Fibroblast of skin of right biceps (primary cell): ENCODE results near the gene AQP5.

ENCODE experiments used
- DNase-seq: peaks from one replicate; pipeline ENCODE4 v3.0.0-alpha.2; 2013

AQP5 gene

DNA sequence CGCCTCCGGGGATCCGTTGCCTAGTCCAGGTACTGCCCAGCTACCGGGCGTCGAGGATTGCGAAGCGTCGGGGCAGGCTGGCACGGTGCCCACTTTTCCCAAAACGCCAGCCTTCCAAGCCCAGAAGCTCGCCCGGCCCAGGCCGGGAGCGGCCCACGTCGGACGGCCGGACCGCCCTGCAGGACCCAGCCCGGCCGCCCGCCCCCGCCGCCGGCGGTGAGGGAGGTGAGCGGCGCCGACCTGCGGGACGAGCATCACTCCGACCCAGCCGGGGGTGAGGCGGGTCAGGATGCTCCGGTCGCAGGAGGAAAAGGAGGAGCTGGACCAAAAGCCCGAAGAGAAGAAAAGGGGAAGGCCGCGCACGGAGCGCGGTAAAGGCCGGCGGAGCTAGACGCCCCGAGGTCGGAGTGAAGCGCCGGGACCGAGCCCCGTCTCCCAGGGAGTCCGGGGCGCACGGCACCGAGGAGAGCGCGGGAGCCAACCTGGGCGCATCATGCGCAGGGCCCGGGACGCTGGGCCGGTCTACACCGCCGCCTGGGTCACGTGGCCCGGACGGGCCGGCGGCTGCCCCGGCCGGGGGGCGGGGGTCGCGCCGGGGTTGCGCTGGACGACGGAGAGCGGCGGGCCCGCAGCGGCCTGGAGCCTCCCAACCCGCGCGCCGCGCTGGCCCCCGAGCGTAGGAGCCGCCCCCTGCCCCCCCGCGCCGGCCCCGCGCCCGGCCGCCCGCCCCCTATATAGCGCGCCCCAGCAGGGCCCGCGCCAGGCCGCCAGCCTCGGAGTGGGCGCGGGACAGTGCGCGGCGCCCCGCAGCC, at the start of gene AQP5:
AQP5 (plus strand) TSS at position 762 of the 812 bp plus-strand sequence. CDS start 146 bp downstream, outside the sequence.
- DNase-seq, result no peak

DNA sequence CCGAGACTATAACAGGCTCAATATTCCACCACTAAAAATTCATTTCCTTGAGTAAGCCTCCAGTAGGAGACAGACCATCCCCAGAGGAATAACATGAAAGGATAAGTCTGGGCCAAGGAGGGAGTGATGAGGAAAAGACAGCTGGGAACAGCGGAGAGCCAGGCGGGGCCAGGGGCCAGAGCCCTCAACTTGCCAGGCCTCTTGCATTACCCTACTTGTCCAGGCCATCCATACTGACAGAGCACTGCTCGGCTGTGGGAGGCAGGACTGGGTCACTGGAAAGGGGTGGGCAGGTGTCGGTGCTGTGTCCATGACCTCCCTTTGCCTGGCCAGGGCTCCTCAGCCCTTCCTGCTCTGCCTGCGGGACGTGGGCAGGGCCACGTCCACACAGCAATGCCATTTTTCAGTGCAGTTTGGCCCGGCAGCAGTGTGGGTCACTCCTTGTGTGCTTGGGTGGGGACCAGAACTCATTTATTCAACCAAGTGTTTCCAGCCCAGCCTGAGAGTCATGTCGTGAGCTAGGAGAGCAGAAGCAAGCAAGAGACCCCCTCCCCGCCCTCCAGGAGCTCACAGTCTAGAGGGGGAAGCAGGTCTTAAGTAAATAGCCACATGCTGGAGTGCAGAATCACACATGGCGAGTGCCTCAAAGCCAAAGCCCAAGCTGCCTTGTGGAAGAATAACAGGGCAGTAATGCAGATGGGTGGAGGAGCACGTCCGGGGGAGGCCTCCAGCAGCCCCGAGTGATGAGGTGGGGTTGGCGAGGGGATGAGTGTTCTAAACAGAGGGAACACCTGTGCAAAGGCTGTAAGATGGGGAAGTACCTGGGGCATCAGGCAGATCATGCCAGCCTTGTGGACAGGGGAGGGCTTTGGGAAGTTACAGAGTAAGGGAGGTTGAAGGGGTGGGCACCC, 49.1 kb upstream of the AQP5 start:
- no peak for DNase-seq

DNA sequence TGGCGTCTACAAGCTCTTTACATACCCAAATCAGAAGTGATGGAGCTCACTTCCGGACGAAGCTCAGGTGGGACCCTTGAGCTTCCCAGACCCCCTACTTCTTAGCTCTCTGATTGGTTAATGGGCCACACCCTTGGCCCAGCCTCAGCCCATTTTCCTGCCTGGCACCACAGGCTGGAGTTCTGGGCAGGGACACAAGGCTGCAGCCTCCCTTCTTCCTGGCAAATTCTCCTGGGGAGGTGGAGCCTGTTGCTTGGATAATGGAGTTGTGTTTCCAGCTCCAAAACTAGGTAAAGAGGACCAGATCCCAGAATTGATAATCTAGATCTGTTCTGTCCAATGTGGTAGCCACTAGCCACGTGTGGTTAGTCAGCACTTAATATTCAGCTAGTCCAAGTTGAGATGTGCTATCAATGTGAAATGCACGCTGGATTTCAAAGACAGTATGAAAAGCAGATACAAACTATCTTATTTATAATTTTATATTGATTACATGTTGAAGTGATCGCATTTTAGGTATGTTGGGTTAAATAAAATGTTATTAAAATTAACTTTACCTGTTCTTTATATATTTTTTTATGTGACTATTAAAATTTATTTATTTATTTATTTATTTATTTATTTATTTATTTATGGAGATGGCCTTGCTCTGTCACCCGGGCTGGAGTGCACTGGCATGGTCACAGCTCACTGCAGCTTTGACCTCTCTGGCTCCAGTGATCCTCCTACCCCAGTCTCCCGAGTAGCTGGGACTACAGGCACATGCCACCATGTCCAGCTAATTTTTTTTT, 45.3 kb upstream of the AQP5 start:
- no peak for DNase-seq

DNA sequence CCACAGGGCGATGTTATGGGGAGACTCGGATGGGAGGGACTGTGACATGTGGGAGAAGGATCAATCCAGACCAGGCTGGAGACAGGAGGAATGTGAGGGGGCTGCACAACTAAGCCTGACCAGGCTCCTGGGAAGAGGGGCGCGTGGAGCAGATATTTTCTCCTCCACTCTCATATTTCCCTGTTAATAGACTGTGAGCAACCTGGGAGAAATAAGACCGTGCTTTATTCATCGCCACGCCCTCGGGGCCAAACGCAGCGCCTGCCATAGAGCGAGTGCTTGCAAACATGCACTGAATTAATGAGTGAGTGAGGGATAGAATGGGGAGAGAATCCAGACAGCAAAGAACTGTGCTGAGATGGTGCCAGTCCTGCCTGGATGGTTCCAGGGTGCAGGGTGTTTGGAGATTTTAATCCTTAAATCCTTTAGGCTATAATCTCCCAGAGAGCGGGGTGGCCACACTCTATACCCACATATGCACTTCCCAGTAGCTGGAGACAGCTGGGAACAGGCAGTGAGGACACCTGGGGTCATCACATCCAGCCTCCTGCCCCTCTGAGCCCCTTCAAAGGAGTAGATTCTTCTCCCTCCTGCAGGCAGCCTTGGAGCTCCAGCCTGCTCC, 44.4 kb upstream of the AQP5 start:
- DNase-seq, result no peak

DNA sequence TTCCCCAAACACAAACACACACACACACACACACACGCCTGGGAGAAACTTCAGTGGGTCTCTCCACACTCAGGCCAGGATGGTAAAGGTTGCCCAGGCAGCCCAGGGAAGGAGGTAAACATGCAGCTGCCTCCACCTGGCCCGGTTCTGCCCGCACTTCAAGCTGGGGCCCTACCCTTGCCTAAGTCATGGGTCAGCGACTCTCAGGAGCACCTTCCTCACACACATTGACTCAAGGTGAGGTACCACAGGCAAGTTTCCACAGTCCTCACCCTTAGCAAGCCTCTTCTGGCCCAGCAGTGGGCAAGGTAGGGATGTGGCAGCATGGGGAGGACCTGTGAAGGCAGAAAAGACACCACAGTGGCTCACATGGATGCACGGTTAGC, 43.9 kb upstream of the AQP5 start:
- DNase-seq, result no peak

DNA sequence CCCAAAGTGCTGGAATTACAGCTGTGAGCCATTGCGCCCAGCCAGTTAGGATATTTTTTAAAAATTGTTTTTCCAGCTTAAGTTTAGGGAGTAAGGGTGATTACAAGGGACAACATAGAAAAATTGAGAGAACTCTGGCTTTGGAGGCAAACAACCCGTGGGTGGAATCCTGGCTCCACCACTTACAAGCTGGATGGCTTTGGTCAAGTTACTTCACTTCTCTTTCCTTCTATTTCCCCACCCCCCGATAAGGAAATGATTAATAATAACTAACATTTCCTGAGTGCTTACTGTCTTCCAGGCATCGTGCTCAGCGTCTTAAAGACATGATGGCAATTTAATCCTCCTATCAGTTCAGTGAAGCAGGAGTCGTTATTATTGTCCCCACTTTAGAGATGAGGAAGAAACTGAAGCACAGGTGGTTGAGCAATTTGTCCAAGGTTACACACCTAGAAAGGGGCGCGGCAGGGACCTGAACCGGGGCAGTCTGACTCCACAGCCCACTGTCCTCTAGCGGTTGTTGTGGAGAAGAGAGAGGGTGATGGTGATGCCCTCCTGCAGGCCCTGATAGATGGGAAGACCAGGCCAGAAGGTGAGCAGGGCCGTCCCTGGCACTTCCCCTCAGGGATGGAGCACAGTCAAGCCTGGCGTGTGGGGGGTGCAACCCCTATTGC, 41.3 kb upstream of the AQP5 start:
- peak; percentile 45 for DNase-seq

DNA sequence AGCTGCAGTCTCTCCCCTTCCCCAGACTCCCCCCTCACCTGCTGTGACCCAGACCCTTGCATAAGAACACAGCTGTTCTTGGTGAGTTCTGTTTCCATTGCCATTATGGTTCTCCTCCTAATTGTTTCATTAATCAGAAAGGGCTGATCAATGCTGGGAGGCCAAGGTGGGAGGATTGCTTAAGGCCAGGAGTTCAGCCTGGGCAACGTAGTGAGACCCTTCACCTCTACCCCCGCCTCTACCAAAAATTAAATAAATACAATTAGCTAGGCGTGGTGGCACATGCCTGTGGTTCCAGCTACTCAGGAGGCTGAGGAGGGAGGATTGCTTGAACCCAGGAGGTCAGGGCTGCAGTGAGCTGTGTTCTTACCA, 40.8 kb upstream of the AQP5 start:
- no peak for DNase-seq

DNA sequence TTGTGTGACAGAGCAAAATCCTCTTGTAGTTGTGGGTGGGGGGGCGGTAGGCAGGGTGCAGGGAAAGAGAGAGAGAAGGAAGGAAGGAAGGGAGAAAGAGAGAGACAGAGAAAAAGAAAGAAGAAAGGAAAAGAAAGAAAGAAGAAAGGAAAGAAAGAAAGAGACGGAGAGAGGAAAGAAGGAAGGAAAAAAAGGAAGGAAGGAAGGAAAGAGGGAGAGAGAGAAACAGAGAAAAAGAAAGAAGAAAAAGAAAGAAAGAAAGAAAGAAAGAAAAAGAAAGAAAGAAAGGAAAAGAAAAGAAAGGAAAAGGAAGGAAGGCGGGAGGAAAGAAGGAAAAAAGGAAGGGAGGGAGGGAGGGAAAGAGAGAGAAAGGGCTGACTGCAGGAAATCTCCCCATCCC, 40.4 kb upstream of the AQP5 start:
- no peak for DNase-seq

DNA sequence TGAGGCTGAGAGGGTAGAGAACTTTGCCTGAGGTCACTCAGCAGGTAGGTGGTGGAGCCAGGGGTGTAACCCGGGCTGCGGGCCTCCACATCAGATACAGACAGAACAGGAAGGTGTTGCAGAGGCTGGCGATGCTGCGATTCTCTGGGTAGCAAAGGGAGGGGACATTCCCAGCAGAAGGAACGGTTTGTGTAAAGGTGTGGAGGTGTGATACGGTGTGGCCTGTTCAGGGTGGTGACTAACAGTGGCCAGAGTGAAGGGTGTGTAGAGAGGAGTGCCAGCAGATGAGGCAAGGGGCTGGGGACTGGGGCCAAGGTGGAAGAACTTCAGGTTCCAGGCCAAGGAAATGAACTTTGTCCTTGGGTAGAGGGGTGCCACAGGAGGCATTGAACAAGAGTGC, 39.7 kb upstream of the AQP5 start:
- DNase-seq, result no peak

DNA sequence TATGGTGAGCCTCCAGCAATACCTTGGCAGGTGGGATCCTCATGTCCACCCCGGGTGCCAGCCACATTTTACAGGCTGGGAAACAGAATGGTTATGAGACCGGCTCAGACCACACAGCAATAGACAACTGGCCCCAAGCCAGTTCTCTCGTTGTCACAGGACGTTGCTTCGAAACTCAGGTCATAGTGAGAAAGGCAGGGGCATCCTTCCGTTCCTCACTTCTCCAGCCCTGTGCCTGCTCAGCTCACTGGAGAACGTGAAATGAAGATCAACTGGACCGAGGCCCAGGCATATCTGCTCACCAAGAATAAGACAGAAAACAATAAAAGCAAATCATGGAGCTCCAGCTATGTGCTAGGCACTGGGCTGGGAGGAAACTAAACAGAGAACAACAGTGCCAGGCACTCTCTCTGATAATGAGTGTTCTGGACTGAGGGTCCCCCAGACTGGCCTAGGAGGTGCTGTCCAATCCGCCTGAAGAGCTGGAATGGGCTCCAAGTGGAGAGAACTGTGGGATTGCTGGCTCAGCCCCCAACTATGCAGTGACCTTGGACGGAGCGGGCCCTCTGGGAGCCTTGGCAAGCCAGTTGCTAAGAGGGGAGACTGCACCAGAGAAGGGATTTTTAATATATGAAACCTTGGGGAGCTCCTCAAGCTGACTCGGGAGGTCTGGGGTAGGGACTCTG, 39.2 kb upstream of the AQP5 start:
- no peak for DNase-seq

DNA sequence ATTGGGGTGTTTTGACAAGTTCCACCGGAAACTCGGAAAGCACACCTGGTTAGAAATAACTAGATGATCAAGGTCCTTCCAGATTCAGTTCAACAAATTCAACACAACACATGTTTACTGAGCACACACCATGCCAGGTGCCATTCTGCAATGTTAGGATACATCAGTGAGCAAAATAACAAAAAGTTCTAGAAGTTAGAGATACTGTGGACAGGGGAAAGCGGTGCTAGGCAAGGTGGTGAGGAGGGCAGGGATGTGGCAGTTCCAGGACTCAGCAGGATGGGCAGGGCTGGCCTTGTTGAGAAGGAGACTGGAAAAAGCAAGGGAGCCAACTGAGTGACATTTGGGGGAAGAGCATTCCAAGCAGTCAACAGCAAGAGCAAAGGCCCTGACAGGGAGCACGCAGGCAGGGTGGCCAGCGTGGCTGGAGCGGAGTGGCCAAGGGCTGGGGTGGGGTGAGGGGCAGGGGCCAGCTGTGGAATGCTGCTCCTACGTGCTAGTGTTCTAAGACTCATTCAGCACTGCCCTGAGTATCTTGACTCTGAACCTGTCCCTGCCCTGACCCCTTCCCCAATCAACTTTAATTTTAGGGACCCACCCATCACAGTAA, 38.5 kb upstream of the AQP5 start:
- no peak for DNase-seq

DNA sequence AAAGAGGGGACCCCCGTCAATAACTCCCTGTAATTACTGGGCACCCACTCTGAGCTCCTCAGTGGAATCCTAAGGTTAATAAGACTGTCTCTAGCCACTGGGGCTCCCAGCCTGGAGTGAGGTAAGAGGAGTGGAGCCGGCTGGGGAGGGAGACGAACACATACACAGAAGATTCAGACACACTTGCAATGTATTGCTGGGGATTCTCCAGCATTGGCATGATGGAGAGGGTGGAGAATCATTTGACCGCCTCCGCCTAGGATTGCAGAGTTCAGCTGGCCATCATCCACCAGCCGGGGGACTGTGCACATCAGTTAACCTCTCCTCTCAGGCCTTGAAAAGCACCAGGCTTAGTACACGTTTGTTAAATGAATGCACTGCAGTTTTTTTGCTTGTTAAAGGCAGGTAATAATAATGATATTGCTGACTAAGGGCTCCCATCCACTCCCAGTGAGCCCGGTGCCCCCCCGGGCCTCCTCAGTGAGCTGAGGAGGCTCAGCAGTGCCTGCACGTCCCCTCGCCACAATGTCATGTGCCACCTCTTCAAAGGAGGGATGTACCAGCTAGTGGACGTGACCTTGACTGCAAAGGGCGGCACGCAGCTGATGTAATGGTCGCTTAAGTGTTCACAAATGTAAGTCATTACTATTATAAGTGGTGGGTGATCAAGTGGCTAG, 37.7 kb upstream of the AQP5 start:
- DNase-seq, result no peak

DNA sequence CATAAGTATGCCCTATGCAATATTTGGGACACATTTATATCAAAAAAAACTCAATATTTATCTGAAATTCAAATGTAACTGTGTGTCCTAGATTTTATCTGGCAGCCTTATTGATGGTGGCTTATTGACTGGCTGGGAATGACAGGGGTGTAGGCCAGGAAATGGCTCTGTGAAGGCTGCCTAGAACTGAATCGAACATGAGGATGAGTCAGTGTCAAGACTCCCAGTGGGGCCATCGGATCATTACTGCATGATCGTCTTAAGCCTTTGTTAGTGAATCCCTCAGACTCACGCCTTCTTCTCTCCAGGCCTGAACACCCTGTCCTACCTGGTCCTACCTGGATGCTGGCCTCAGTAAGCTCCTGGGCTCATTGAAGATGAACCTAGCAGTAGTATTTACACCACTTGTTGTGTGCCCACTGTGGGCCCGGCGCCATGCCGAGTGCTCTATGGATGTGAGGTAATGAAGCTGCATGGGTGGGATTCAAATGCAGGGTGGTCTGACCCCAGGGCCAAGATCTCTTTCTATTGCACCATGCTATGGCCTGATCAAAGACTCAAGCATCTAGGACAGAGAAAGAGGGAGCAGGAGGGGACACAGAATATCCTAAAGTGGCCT, 36.9 kb upstream of the AQP5 start:
- DNase-seq, result peak; percentile 20

DNA sequence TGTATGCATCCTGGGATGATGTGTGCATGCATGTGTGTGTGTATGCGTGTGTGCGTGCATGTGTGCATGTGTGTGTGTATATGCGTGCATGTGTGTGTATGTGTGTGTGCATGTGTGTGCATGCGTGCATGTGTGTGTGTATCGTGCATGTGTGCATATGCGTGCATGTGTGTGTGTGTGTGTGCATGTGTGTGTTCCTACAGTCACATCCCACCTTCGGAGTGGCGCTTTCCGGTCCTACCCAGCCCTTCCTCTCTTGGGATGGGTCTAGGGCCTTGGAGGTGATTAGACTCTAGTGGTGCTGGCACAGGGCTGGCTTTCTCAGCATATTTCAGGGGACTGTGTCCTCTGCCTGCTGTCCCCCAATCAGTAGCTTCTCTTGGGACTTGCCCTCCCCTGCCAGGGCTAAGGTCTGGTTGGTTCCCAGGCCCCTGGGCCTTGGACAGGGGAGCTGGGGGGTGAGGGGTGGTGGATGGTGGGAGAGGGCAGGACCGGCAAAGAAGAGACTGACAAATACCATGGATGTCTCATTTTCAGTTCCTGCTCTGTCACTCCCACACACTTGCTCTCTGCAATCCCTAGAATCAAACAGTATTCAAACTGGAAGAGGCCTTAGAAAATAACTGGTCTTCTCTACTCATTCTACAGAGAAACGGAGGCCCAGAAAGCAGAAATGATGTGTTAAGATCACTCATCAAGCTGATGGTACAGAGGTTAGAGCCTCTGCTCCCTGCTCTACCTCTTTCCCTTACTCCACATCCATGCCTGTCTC, 36.1 kb upstream of the AQP5 start:
- DNase-seq, result no peak

DNA sequence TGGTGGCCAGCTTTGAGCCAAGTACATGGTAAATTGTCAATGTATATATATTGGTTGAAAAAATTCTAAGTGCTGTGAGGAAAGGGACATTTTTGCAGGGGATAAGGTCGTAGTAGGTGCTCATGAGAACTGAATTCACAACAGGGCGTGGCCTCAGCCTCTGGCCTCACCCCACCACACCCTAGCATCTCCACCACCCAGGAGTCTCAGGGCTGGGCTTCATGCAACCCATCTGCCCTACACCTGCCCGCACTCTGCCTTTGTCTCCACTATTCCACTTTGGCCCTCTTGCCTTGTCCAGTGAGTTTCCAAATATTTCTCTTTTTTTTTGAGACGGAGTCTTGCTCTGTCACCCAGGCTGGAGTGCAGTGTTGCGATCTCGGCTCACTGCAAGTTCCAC, 33.2 kb upstream of the AQP5 start:
- no peak for DNase-seq

DNA sequence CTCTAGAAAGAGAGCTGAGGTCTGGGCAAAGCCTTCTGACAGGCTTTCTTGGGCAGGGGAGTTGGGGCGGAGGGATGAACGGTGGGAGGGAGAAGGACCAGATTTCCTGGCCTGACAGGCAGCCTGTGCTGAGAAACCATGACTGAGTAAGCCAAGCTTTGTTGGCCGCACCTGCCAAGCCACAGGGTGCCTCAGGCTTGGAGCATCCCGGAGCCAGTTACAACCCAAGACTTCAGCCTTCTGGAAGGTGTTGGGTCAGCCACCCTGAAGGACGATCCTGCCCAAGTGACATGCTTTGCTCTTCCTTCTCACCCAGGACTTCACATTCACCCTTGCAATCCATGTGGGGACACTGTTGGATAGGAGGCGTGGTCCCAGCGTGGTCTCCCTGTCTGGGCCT, 32.1 kb upstream of the AQP5 start:
- DNase-seq, result no peak

DNA sequence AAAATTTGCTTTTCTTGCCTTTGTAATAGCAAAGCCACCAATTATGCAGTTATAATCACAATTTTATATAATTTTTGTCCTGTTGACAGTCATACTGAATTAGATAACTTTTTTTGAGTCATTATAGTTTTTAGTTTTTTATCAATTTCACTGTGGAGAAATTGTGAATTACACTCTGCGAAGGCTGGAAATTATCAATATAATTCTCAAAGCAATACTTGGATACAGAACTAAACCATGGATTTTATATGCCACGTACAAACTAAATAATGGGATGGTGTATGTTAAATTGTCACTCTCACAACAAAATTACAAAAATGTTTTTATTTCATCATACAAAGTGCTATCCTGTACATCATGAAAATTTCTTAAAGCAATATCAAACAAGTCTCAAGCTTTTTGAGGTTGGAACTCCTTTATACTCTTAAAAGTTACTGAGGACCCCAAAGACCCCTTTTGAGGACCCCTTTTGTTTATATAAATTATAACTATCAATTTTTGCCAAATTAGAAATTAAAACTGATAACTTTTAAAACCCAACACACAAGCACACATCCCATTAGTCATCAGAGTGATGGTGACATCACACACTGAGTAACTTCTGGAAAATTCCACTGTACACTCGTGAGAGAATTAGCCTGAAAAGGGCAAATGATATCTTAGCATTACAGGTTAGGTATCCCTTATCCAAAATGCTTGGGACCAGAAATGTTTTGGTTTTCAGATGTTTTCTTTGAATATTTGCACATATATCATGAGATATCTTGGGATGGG, 31.0 kb upstream of the AQP5 start:
- DNase-seq, result peak; percentile 63

DNA sequence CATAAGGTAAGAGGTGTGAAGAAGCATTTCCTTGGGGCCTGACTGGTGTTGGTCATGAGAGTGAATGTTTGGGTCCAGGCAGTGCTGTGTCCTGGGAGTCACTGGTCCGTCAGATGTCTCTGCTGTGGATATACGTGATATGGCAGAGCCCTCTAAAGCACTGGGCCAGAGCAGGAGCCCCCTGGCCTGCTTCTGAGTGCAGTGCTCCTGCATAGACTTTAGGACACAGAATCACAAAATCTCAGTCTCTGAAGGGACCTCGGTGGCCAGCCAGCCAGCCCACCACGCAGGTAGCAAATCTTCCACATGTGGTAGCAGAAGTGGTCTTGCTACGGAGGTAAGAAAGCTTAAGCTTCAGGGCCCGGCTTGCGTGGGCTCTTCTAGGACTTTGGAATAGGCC, 29.6 kb upstream of the AQP5 start:
- DNase-seq, result no peak
